Activated CD8-positive, alpha-beta memory T cell treated with anti-CD3 and anti-CD28 coated beads for 36 hours (primary cell): ENCODE data around the gene ADCYAP1R1. TPM values are rescaled to one million over a fixed set of nuclear protein-coding genes. Genes with fewer than 3 reads are reported as not detected.

ENCODE experiments used
- CTCF ChIA-PET: fragments of 350-600 bp; sonication (Branson Sonifier 250); formaldehyde crosslinking; loops from one replicate; lab custom pipeline; 2021; ENCODE audit warnings: antibody characterized with exemption; lab: Charles Lee
- POLR2A ChIA-PET: fragments of 350-600 bp; sonication (Branson Sonifier 250); formaldehyde crosslinking; loops from one replicate; lab custom pipeline; 2021; ENCODE audit warnings: antibody characterized with exemption; lab: Charles Lee
- total RNA-seq, 2 experiments: library from RNA; stranded (reverse); gene quantifications; one replicate each; pipeline ENCODE4 v1.2.3, GENCODE V29; 2021

Gene ADCYAP1R1
- total RNA-seq, 2 experiments from 2014 or later: not detected

- ChIA-PET POLR2A (no interaction called here), CTCF (interaction anchor here (1.4 kb wide), 1 partner anchor 82 kb away, joined by 4 read pairs; no protein-coding TSS in a partner anchor)
These were observed 13.0 kb downstream of the ADCYAP1R1 start for GRCh38 chr7:31065021-31065593.

GRCh38 chr7:31065840-31066239 lies 13.7 kb downstream of the ADCYAP1R1 start:
- CTCF ChIA-PET: no interaction called here
- POLR2A ChIA-PET: no interaction called here

- POLR2A ChIA-PET: no interaction called here
- CTCF ChIA-PET: interaction anchor here (0.6 kb wide), 1 partner anchor 23 kb away, joined by 3 read pairs; no protein-coding TSS in a partner anchor
These were observed 14.5 kb downstream of the ADCYAP1R1 start for GRCh38 chr7:31066516-31067130.

- POLR2A ChIA-PET: no interaction called here
- CTCF ChIA-PET: interaction anchor here (0.6 kb wide), 1 partner anchor 24 kb away, joined by 3 read pairs; no protein-coding TSS in a partner anchor
These were observed 15.4 kb downstream of the ADCYAP1R1 start for GRCh38 chr7:31067491-31067890.

- CTCF ChIA-PET: no interaction called here
- POLR2A ChIA-PET: no interaction called here
These were observed 16.0 kb downstream of the ADCYAP1R1 start for GRCh38 chr7:31068006-31068675.

- CTCF ChIA-PET: no interaction called here
- POLR2A ChIA-PET: no interaction called here
These were observed 17.9 kb downstream of the ADCYAP1R1 start for GRCh38 chr7:31069860-31070555.

- POLR2A ChIA-PET: no interaction called here
- CTCF ChIA-PET: interaction anchor here (0.6 kb wide), 1 partner anchor 63 kb away, joined by 3 read pairs; no protein-coding TSS in a partner anchor
These were observed 19.0 kb downstream of the ADCYAP1R1 start for GRCh38 chr7:31070991-31071644.

- POLR2A ChIA-PET: no interaction called here
These were observed 19.5 kb downstream of the ADCYAP1R1 start for GRCh38 chr7:31071645-31072029.

GRCh38 chr7:31073326-31074119 lies 21.4 kb downstream of the ADCYAP1R1 start:
- ChIA-PET POLR2A (no interaction called here), CTCF (interaction anchor here (1.5 kb wide), 1 partner anchor 49 kb away, joined by 4 read pairs; no protein-coding TSS in a partner anchor)

More at GRCh38 chr7:31071645-31072029, 19.5 kb downstream of the ADCYAP1R1 start:
- CTCF ChIA-PET: interaction anchor here (0.6 kb wide), 1 partner anchor 62 kb away, joined by 3 read pairs; no protein-coding TSS in a partner anchor

GRCh38 chr7:31074120-31074383 lies 21.9 kb downstream of the ADCYAP1R1 start:
- ChIA-PET POLR2A (no interaction called here), CTCF (interaction anchor here (1.5 kb wide), 1 partner anchor 49 kb away, joined by 4 read pairs; no protein-coding TSS in a partner anchor)

GRCh38 chr7:31074403-31075085 lies 22.4 kb downstream of the ADCYAP1R1 start:
- CTCF ChIA-PET: interaction anchor here (1.5 kb wide), 1 partner anchor 48 kb away, joined by 4 read pairs; no protein-coding TSS in a partner anchor

GRCh38 chr7:31075086-31075405 lies 22.9 kb downstream of the ADCYAP1R1 start:
- ChIA-PET POLR2A (no interaction called here), CTCF (no interaction called here)

More at GRCh38 chr7:31074403-31075085, 22.4 kb downstream of the ADCYAP1R1 start:
- POLR2A ChIA-PET: no interaction called here

GRCh38 chr7:31076051-31076450 lies 23.9 kb downstream of the ADCYAP1R1 start:
- CTCF ChIA-PET: no interaction called here

GRCh38 chr7:31076641-31077310 lies 24.7 kb downstream of the ADCYAP1R1 start:
- ChIA-PET POLR2A (no interaction called here), CTCF (no interaction called here)

More at GRCh38 chr7:31076051-31076450, 23.9 kb downstream of the ADCYAP1R1 start:
- POLR2A ChIA-PET: no interaction called here

GRCh38 chr7:31077484-31078362 lies 25.6 kb downstream of the ADCYAP1R1 start:
- CTCF ChIA-PET: no interaction called here
- POLR2A ChIA-PET: no interaction called here

GRCh38 chr7:31078363-31078990 lies 26.4 kb downstream of the ADCYAP1R1 start:
- CTCF ChIA-PET: no interaction called here

More at GRCh38 chr7:31078363-31078990, 26.4 kb downstream of the ADCYAP1R1 start:
- POLR2A ChIA-PET: no interaction called here
